Mammary epithelial cell (primary cell): ENCODE results near the gene PLEKHG5.

Experiments used
- CTCF ChIP-seq, 2 donors: IDR thresholded peaks in 1 of 2; conservative IDR thresholded peaks in 1 of 2; 2 replicates each; pipeline ENCODE4 v1.5.1; 2011 to 2012; ENCODE audit warnings: inconsistent platforms in 2 of 2, low read length in 2 of 2, mild to moderate bottlenecking in 2 of 2, control low read depth in 1 of 2, low read depth in 1 of 2; ENCODE audit not compliant: insufficient read depth in 1 of 2; ENCODE audit errors: extremely low read depth in 1 of 2
- EZH2 ChIP-seq: IDR thresholded peaks from 2 replicates; pipeline ENCODE4 v1.6.1; 2012; ENCODE audit warnings: low read length, inconsistent platforms, borderline replicate concordance

GRCh38 chr1:6499296-6499695, 7.8 kb upstream of the PLEKHG5 start:
- TF ChIP-seq CTCF (conservative IDR thresholded peaks at IDR 0.05 in 1 of 2, IDR thresholded peaks at IDR 0.05 in 1 of 2; ENCODE audit: extremely low read depth in 1 of 2, insufficient read depth in 1 of 2, low read depth in 1 of 2, low read length in 2 of 2) (no peak), EZH2 (no peak)
